K562 (cell line): Measurements from ENCODE around the gene RAP1GDS1. TPM values are rescaled to one million over a fixed set of nuclear protein-coding genes. Genes with fewer than 3 reads are reported as not detected.
"Not testable (repeated sequence)": the region's sequence is repeated elsewhere in the genome, so short reads cannot be mapped to it uniquely, and the experiment has no call there.

Experiments used
- ATAC-seq: fragments of 200-7000 bp; cut with Tn5 transposase; 3 replicates; pipeline ENCODE4 v1.9.1; 2020; ENCODE audit warnings: moderate library complexity
- BruUV-seq: library from RNA; stranded (reverse); fragments of 400-500 nt; replicated peaks from 2 replicates; lab custom pipeline; 2021; lab: Mats Ljungman, UMichigan
- CTCF ChIA-PET: fragments of 300-600 bp; formaldehyde crosslinking; extraction: SDS; loops from one replicate; lab custom pipeline; 2021; ENCODE audit warnings: low intra/inter-chr PET ratio; lab: Yijun Ruan, JAX
- POLR2A ChIA-PET: fragments of 300-600, 350-650 bp; sonication (Branson Sonifier 250); formaldehyde crosslinking; extraction: SDS; loops from one replicate; lab custom pipeline; 2021; ENCODE audit warnings: antibody characterized with exemption, inconsistent platforms; lab: Yijun Ruan, JAX
- DNase-seq, 4 experiments: peaks; one replicate each; pipeline versions ENCODE4 v3.0.0 to v3.0.0-alpha.2; 2011 to 2018; ENCODE audit warnings: low spot score in 3 of 4, mixed read lengths in 3 of 4; ENCODE audit errors: extremely low read depth in 1 of 4
- FAIRE-seq: peaks from 2 replicates; lab custom pipeline; 2011; peaks lifted over from hg19 to GRCh38; lab: Jason Lieb, UNC
- H2AFZ ChIP-seq: 2 replicates; pipeline ENCODE4 v1.6.0; 2011; ENCODE audit warnings: low read depth, low read length, control low read depth, inconsistent platforms
- H3K27ac ChIP-seq: fragments of 200-600 bp; 3 replicates; pipeline ENCODE4 v1.8.0; 2011; ENCODE audit warnings: low read depth, mild to moderate bottlenecking, control low read depth, inconsistent platforms, low read length, moderate library complexity, mixed read lengths; ENCODE audit errors: extremely low read depth
- H3K27me3 ChIP-seq, 2 experiments: fragments of 300-600 bp in 1 of 2; 2 replicates in 1 of 2; 3 replicates in 1 of 2; pipeline versions ENCODE4 v1.6.0 to v1.8.0; 2011; ENCODE audit warnings: inconsistent platforms in 2 of 2, low read length in 2 of 2, mild to moderate bottlenecking in 1 of 2, mixed read lengths in 1 of 2, moderate library complexity in 1 of 2; ENCODE audit not compliant: control insufficient read depth in 2 of 2, insufficient read depth in 2 of 2
- H3K36me3 ChIP-seq: fragments of 300-600 bp; 3 replicates; pipeline ENCODE4 v1.8.0; 2011; ENCODE audit warnings: mild to moderate bottlenecking, low read length, inconsistent platforms; ENCODE audit not compliant: control insufficient read depth, insufficient read depth
- H3K4me1 ChIP-seq, 2 experiments: fragments of 200-600 bp in 1 of 2; replicated peaks in 1 of 2; 2 replicates in 1 of 2; 3 replicates in 1 of 2; pipeline versions ENCODE4 v1.5.1 to v1.8.0; 2011; ENCODE audit warnings: inconsistent platforms in 2 of 2, low read length in 2 of 2, mild to moderate bottlenecking in 1 of 2, mixed read lengths in 1 of 2, moderate library complexity in 1 of 2; ENCODE audit not compliant: control insufficient read depth in 2 of 2, insufficient read depth in 2 of 2
- H3K4me2 ChIP-seq: 2 replicates; pipeline ENCODE4 v1.6.1; 2011; ENCODE audit warnings: low read length, control low read depth, inconsistent platforms, mixed read lengths; ENCODE audit not compliant: insufficient read depth
- H3K4me3 ChIP-seq: fragments of 200-600 bp; sonication (generic), shearing (Covaris generic); 2 replicates; pipeline ENCODE4 v1.5.1; 2016; ENCODE audit warnings: control low read depth, inconsistent platforms
- H3K79me2 ChIP-seq: fragments of 200-600 bp; 3 replicates; pipeline ENCODE4 v1.8.0; 2011; ENCODE audit warnings: low read length, inconsistent platforms; ENCODE audit not compliant: control insufficient read depth, insufficient read depth
- H3K9ac ChIP-seq, 2 experiments: 2 replicates each; pipeline versions ENCODE4 v1.6.0 to v1.6.1; 2011; ENCODE audit warnings: low read depth in 2 of 2, low read length in 2 of 2, control low read depth in 1 of 2, inconsistent platforms in 1 of 2, mild to moderate bottlenecking in 1 of 2, mixed read lengths in 1 of 2; ENCODE audit not compliant: insufficient read depth in 1 of 2
- H3K9me1 ChIP-seq: one replicate; pipeline ENCODE4 v1.6.0; 2011; ENCODE audit warnings: inconsistent platforms, mild to moderate bottlenecking, low read length, moderate library complexity; ENCODE audit not compliant: control insufficient read depth, insufficient read depth
- H3K9me3 ChIP-seq: replicated peaks from 2 replicates; pipeline ENCODE4 v1.5.1; 2011; ENCODE audit warnings: low read depth, low read length, inconsistent platforms; ENCODE audit not compliant: control insufficient read depth, insufficient read depth
- H4K20me1 ChIP-seq: replicated peaks from 2 replicates; pipeline ENCODE4 v1.6.1; 2011; ENCODE audit warnings: low read length, inconsistent platforms, mixed read lengths; ENCODE audit not compliant: control insufficient read depth, insufficient read depth
- BCLAF1 ChIP-seq, 2 experiments: fragments of 450-650 bp in 1 of 2; IDR thresholded peaks; 2 replicates each; pipeline ENCODE4 v1.6.1; 2011 to 2017; ENCODE audit warnings: low read depth in 2 of 2, antibody characterized with exemption in 1 of 2, borderline replicate concordance in 1 of 2, low read length in 1 of 2, mild to moderate bottlenecking in 1 of 2, mixed read lengths in 1 of 2; ENCODE audit not compliant: control insufficient read depth in 1 of 2
- BCOR ChIP-seq: fragments of 450-650 bp; IDR thresholded peaks from 2 replicates; pipeline ENCODE4 v1.6.1; 2016
- CBFA2T2 ChIP-seq: fragments of 450-650 bp; conservative IDR thresholded peaks from 2 replicates; pipeline ENCODE4 v1.6.1; 2017; ENCODE audit warnings: mild to moderate bottlenecking
- CCAR2 ChIP-seq: fragments of 200-400 bp; formaldehyde crosslinking; IDR thresholded peaks from 2 replicates; pipeline ENCODE4 v1.6.1; 2017; ENCODE audit warnings: mild to moderate bottlenecking, low read depth, low read length
- CSDE1 ChIP-seq, 2 experiments: fragments of 450-650 bp; IDR thresholded peaks; 2 replicates each; pipeline ENCODE4 v1.6.1; 2016; ENCODE audit warnings: mild to moderate bottlenecking in 1 of 2
- HLTF ChIP-seq: fragments of 450-650 bp; IDR thresholded peaks from 2 replicates; pipeline ENCODE4 v1.6.1; 2016
- HMG20B ChIP-seq: fragments of 250-450 bp; sonication (Bioruptor Pico); IDR thresholded peaks from 2 replicates; pipeline ENCODE4 v1.5.0; 2021; ENCODE audit warnings: mild to moderate bottlenecking
- L3MBTL2 ChIP-seq: fragments of 450-650 bp; IDR thresholded peaks from 2 replicates; pipeline ENCODE4 v1.6.1; 2016; ENCODE audit warnings: mild to moderate bottlenecking, moderate library complexity
- NCOA6 ChIP-seq: fragments of 450-650 bp; IDR thresholded peaks from 2 replicates; pipeline ENCODE4 v1.6.1; 2017; ENCODE audit warnings: mild to moderate bottlenecking
- NR2C1 ChIP-seq, 2 experiments: fragments of 450-650 bp; IDR thresholded peaks; 2 replicates each; pipeline ENCODE4 v1.6.1; 2017; ENCODE audit warnings: mild to moderate bottlenecking in 2 of 2, antibody characterized with exemption in 1 of 2, inconsistent platforms in 1 of 2, missing compliant biosample characterization in 1 of 2, missing genetic modification characterization in 1 of 2
- RBFOX2 ChIP-seq: fragments of 200-400 bp; formaldehyde crosslinking; IDR thresholded peaks from 2 replicates; pipeline ENCODE4 v1.6.1; 2017; ENCODE audit warnings: low read depth, mild to moderate bottlenecking, low read length, moderate library complexity
- RBM22 ChIP-seq: fragments of 200-400 bp; formaldehyde crosslinking; IDR thresholded peaks from 2 replicates; pipeline ENCODE4 v1.6.1; 2018; ENCODE audit warnings: low read length, low read depth; ENCODE audit not compliant: poor library complexity, severe bottlenecking
- RBM25 ChIP-seq: fragments of 200-400 bp; formaldehyde crosslinking; IDR thresholded peaks from 2 replicates; pipeline ENCODE4 v1.6.1; 2018; ENCODE audit warnings: low read length, low read depth, moderate library complexity; ENCODE audit not compliant: severe bottlenecking
- WHSC1 ChIP-seq: IDR thresholded peaks from one replicate; pipeline ENCODE4 v1.6.1; 2012; ENCODE audit warnings: low read length, control low read depth, inconsistent platforms
- ZNF263 ChIP-seq: sonication (generic); formaldehyde crosslinking; IDR thresholded peaks from 2 replicates; pipeline ENCODE4 v1.8.0; 2022; ENCODE audit warnings: mild to moderate bottlenecking, missing genetic modification reagents, borderline replicate concordance
- ZNF282 ChIP-seq: sonication (generic); formaldehyde crosslinking; IDR thresholded peaks from 2 replicates; pipeline ENCODE4 v1.8.1; 2023; ENCODE audit warnings: missing genetic modification reagents
- ZNF696 ChIP-seq: fragments of 250-450 bp; sonication (Bioruptor Pico); conservative IDR thresholded peaks from 2 replicates; pipeline ENCODE4 v1.4.0; 2020; ENCODE audit warnings: mild to moderate bottlenecking, moderate library complexity
- WGBS: fragments of 100-300 bp; shearing (Covaris generic); methylation state at CpG from one replicate; pipeline ENCODE4 v1.1.6; 2016; ENCODE audit warnings: low coverage, mixed read lengths; ENCODE audit not compliant: insufficient coverage; ENCODE audit errors: missing lambda C conversion rate; 5-methylcytosine and 5-hydroxymethylcytosine counted together
- in situ Hi-C: fragments of 300-500 bp; cut with MboI; formaldehyde crosslinking; loops from 4 replicates; pipeline ENCODE4 v1.15.0; 2018; ENCODE audit warnings: inconsistent platforms, mixed read lengths
- intact Hi-C: fragments of 100-400 bp; cut with micrococcal nuclease; formaldehyde crosslinking; loops from 2 replicates; pipeline ENCODE4 v1.14.2; 2022
- polyA plus RNA-seq, 8 experiments: library from polyadenylated mRNA; depleted of rRNA in 4 of 8; stranded (reverse) in 5 of 8; unstranded in 3 of 8; fragments of >200 nt; fragmentation: Nextera tagmentation in 2 of 8; fragmentation: Illumina TruSeq in 1 of 8; extraction: Ambion mirVana in 2 of 8; extraction: Trizol in 1 of 8; gene quantifications; 2 replicates each; pipeline versions ENCODE4 v1.2.1 to v1.2.3, GENCODE V29; 2011 to 2014; ENCODE audit warnings: inconsistent platforms in 1 of 8, missing spikeins in 1 of 8
- total RNA-seq, 7 experiments: library from RNA; depleted of rRNA in 6 of 7; stranded (reverse); fragments of >200 nt in 6 of 7; fragmentation: Illumina TruSeq in 2 of 7; extraction: Trizol in 2 of 7; gene quantifications; 2 replicates each; pipeline versions ENCODE4 v1.2.1 to v1.2.3, GENCODE V29; 2011 to 2021; ENCODE audit warnings: low replicate concordance in 1 of 7

Gene RAP1GDS1
- total and polyA plus RNA-seq, 9 of the 15 experiments (the other 6 are each of a cell fraction or from before 2014, with no cell fraction given): 27.2 to 55.6 (median 31.5) TPM

GRCh38 chr4:98285676-98286075 lies 24.5 kb downstream of the RAP1GDS1 start (continued):
- TF ChIP-seq HMG20B (CRISPR knock-in tag) (no peak), ZNF263 (no peak), L3MBTL2 (no peak)

- no peak for ATAC-seq
Measured at GRCh38 chr4:98287328-98287727, 26.1 kb downstream of the RAP1GDS1 start.

DNA sequence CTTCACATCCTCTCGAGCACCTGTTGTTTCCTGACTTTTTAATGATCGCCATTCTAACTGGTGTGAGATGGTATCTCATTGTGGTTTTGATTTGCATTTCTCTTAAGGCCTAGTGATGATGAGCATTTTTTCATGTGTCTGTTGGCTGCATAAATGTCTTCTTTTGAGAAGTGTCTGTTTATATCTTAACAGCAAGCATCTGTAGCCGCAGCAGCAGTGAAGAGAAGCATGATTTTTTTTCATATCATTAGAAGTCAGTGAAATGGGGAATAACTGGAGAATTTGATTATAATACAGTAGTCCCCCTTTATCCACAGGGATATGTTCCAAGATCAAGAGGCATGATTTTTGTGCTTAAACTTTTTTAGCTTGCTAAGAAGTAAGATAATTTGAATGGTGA lies 27.5 kb downstream of the RAP1GDS1 start:
- POLR2A ChIA-PET, H3K9me3 ChIP-seq, H3K4me1 ChIP-seq, CTCF ChIA-PET, H2AFZ ChIP-seq, ATAC-seq, H4K20me1 ChIP-seq, intact Hi-C loops, in situ Hi-C loops, DNase-seq, H3K4me2 ChIP-seq, H3K9me1 ChIP-seq, H3K27me3 ChIP-seq, H3K36me3 ChIP-seq, H3K4me3 ChIP-seq, FAIRE-seq, H3K27ac ChIP-seq, BruUV-seq, H3K9ac ChIP-seq: not testable (repeated sequence)
- H3K79me2 ChIP-seq: peaks cover 52% of the 10 kb centered on the region
- 87% methylated on average over 3 of the region's 3 CpGs for WGBS

More at GRCh38 chr4:98287328-98287727, 26.1 kb downstream of the RAP1GDS1 start:
- Histone ChIP-seq H3K9me1 (no peaks in the 10 kb centered on the region), H3K36me3 (no peaks in the 10 kb centered on the region), H3K4me1 (no peaks in the 10 kb centered on the region), H3K27ac (no peak overlapping the region), H3K27me3 (no peaks in the 10 kb centered on the region), H3K9me3 (no peaks in the 10 kb centered on the region), H3K9ac (no peak overlapping the region), H3K79me2 (peaks cover 61% of the 10 kb centered on the region), H3K4me2 (no peak overlapping the region), H3K4me3 (no peak overlapping the region), H4K20me1 (no peaks in the 10 kb centered on the region), H2AFZ (no peak overlapping the region)
- TF ChIP-seq HLTF: no peak
- no peak for TF ChIP-seq RBM25
- TF ChIP-seq CSDE1 (IDR thresholded peaks at IDR 0.05): no peak
- no peak for TF ChIP-seq WHSC1
- TF ChIP-seq NR2C1 (IDR thresholded peaks at IDR 0.05): no peak
- TF ChIP-seq NR2C1 (tag; IDR thresholded peaks at IDR 0.05): no peak
- TF ChIP-seq RBFOX2: no peak
- no peak for TF ChIP-seq BCOR
- TF ChIP-seq ZNF696: no peak
- TF ChIP-seq CCAR2: no peak
- no peak for TF ChIP-seq L3MBTL2
- TF ChIP-seq CBFA2T2: no peak
- TF ChIP-seq RBM22: no peak
- no peak for TF ChIP-seq NCOA6
- TF ChIP-seq ZNF282 (CRISPR knock-in tag): no peak
- no peak for TF ChIP-seq BCLAF1 (IDR thresholded peaks at IDR 0.05; ENCODE audit: borderline replicate concordance in 1 of 2, control insufficient read depth in 1 of 2, low read depth in 2 of 2, low read length in 1 of 2)
- ChIA-PET CTCF (no interaction called here), POLR2A (no interaction called here)
- no peak for FAIRE-seq
- in situ Hi-C loops (no loop called here), intact Hi-C loops (no loop called here)
- no peak for DNase-seq
- no TSS peak for BruUV-seq
